Stimulated activated memory B cell treated with anti-CD40 and anti-IgM and Interleukin-4, amounts not matched to agents 10 μg/mL and 1 μg/mL and 100 μg/mL, for 72 hours (primary cell): ENCODE data around the gene MYO5C.

Experiments used
- ATAC-seq: fragments of 150-1000 bp; cut with Tn5 transposase; 2 replicates; pipeline ENCODE4 v1.10.0; 2021
- H3K27ac Mint-ChIP-seq: one replicate; pipeline ENCODE4 v1.8.0; 2022; ENCODE audit warnings: mild to moderate bottlenecking, mixed read lengths
- H3K27me3 Mint-ChIP-seq: one replicate; pipeline ENCODE4 v1.8.0; 2022; ENCODE audit warnings: mixed read lengths
- H3K36me3 Mint-ChIP-seq: one replicate; pipeline ENCODE4 v1.8.0; 2022; ENCODE audit warnings: mixed read lengths
- H3K4me1 Mint-ChIP-seq: one replicate; pipeline ENCODE4 v1.8.0; 2022; ENCODE audit warnings: mixed read lengths
- H3K4me3 Mint-ChIP-seq: one replicate; pipeline ENCODE4 v1.8.0; 2022; ENCODE audit warnings: mild to moderate bottlenecking, moderate library complexity, mixed read lengths
- H3K9me3 Mint-ChIP-seq: one replicate; pipeline ENCODE4 v1.8.0; 2022; ENCODE audit warnings: mixed read lengths

MYO5C gene

GRCh38 chr15:52262364-52262763, 33.2 kb downstream of the MYO5C start:
- Mint-ChIP-seq H3K36me3 (peaks cover 9% of the 10 kb centered on the region), H3K27me3 (no peaks in the 10 kb centered on the region), H3K4me3 (peak overlapping the region; percentile 46), H3K27ac (peak overlapping the region; percentile 98), H3K4me1 (peaks cover 34% of the 10 kb centered on the region), H3K9me3 (no peaks in the 10 kb centered on the region)
- no peak for ATAC-seq

GRCh38 chr15:52261498-52262242, 33.9 kb downstream of the MYO5C start:
- Mint-ChIP-seq H3K27me3 (no peaks in the 10 kb centered on the region), H3K27ac (peak overlapping the region; percentile 98), H3K36me3 (peaks cover 9% of the 10 kb centered on the region), H3K4me3 (peak overlapping the region; percentile 46), H3K9me3 (no peaks in the 10 kb centered on the region), H3K4me1 (peaks cover 38% of the 10 kb centered on the region)
- ATAC-seq, result peak; percentile 99

- H3K9me3 Mint-ChIP-seq, result no peaks in the 10 kb centered on the region
- no peak overlapping the region for H3K4me3 Mint-ChIP-seq
- peaks cover 9% of the 10 kb centered on the region for H3K36me3 Mint-ChIP-seq
- peak overlapping the region; percentile 98 for H3K27ac Mint-ChIP-seq
- ATAC-seq, result no peak
- no peaks in the 10 kb centered on the region for H3K27me3 Mint-ChIP-seq
- H3K4me1 Mint-ChIP-seq, result peaks cover 45% of the 10 kb centered on the region
These were observed 34.6 kb downstream of the MYO5C start for GRCh38 chr15:52261026-52261425.

- Mint-ChIP-seq H3K27ac (peak overlapping the region; percentile 98), H3K4me1 (peaks cover 60% of the 10 kb centered on the region), H3K9me3 (no peaks in the 10 kb centered on the region), H3K27me3 (no peaks in the 10 kb centered on the region), H3K4me3 (no peak overlapping the region), H3K36me3 (peaks cover 9% of the 10 kb centered on the region)
- no peak for ATAC-seq
These were observed 36.1 kb downstream of the MYO5C start for GRCh38 chr15:52259503-52259902.

- peaks cover 5% of the 10 kb centered on the region for H3K36me3 Mint-ChIP-seq
- peaks cover 66% of the 10 kb centered on the region for H3K4me1 Mint-ChIP-seq
- H3K27me3 Mint-ChIP-seq, result no peaks in the 10 kb centered on the region
- no peak overlapping the region for H3K4me3 Mint-ChIP-seq
- ATAC-seq, result no peak
- no peaks in the 10 kb centered on the region for H3K9me3 Mint-ChIP-seq
- H3K27ac Mint-ChIP-seq, result peak overlapping the region; percentile 11
These were observed 37.1 kb downstream of the MYO5C start for GRCh38 chr15:52258461-52258860.

GRCh38 chr15:52257734-52258062, 37.9 kb downstream of the MYO5C start:
- Mint-ChIP-seq H3K36me3 (no peaks in the 10 kb centered on the region), H3K4me3 (no peak overlapping the region), H3K9me3 (no peaks in the 10 kb centered on the region), H3K4me1 (peaks cover 59% of the 10 kb centered on the region), H3K27me3 (no peaks in the 10 kb centered on the region), H3K27ac (no peak overlapping the region)
- no peak for ATAC-seq

- Mint-ChIP-seq H3K4me3 (no peak overlapping the region), H3K27ac (peak overlapping the region; percentile 73), H3K9me3 (no peaks in the 10 kb centered on the region), H3K36me3 (no peaks in the 10 kb centered on the region), H3K27me3 (no peaks in the 10 kb centered on the region), H3K4me1 (peaks cover 53% of the 10 kb centered on the region)
- no peak for ATAC-seq
These were observed 38.5 kb downstream of the MYO5C start for GRCh38 chr15:52256930-52257733.

GRCh38 chr15:52256366-52256765, 39.2 kb downstream of the MYO5C start:
- Mint-ChIP-seq H3K4me1 (peaks cover 46% of the 10 kb centered on the region), H3K27me3 (no peaks in the 10 kb centered on the region), H3K4me3 (peak overlapping the region; percentile 3), H3K27ac (peak overlapping the region; percentile 73), H3K9me3 (no peaks in the 10 kb centered on the region), H3K36me3 (no peaks in the 10 kb centered on the region)
- ATAC-seq, result peak; percentile 65

GRCh38 chr15:52255935-52256334, 39.7 kb downstream of the MYO5C start:
- no peak for ATAC-seq
- Mint-ChIP-seq H3K4me3 (no peak overlapping the region), H3K27ac (peak overlapping the region; percentile 73), H3K9me3 (no peaks in the 10 kb centered on the region), H3K27me3 (no peaks in the 10 kb centered on the region), H3K4me1 (peaks cover 41% of the 10 kb centered on the region), H3K36me3 (no peaks in the 10 kb centered on the region)

GRCh38 chr15:52255008-52255407, 40.6 kb downstream of the MYO5C start:
- Mint-ChIP-seq H3K27me3 (no peaks in the 10 kb centered on the region), H3K36me3 (no peaks in the 10 kb centered on the region), H3K27ac (peak overlapping the region; percentile 73), H3K4me3 (no peak overlapping the region), H3K4me1 (peaks cover 37% of the 10 kb centered on the region), H3K9me3 (no peaks in the 10 kb centered on the region)
- no peak for ATAC-seq

GRCh38 chr15:52254391-52254790, 41.2 kb downstream of the MYO5C start:
- Mint-ChIP-seq H3K9me3 (no peaks in the 10 kb centered on the region), H3K27ac (peak overlapping the region; percentile 73), H3K27me3 (no peaks in the 10 kb centered on the region), H3K4me3 (no peak overlapping the region), H3K4me1 (peaks cover 37% of the 10 kb centered on the region), H3K36me3 (no peaks in the 10 kb centered on the region)
- peak; percentile 71 for ATAC-seq

- Mint-ChIP-seq H3K4me3 (no peak overlapping the region), H3K36me3 (no peaks in the 10 kb centered on the region), H3K9me3 (no peaks in the 10 kb centered on the region), H3K4me1 (peaks cover 49% of the 10 kb centered on the region), H3K27me3 (no peaks in the 10 kb centered on the region), H3K27ac (no peak overlapping the region)
- ATAC-seq, result no peak
These were observed 42.8 kb downstream of the MYO5C start for GRCh38 chr15:52252781-52253180.

GRCh38 chr15:52251144-52251860, 44.3 kb downstream of the MYO5C start:
- no peaks in the 10 kb centered on the region for H3K36me3 Mint-ChIP-seq
- no peak overlapping the region for H3K27ac Mint-ChIP-seq
- peaks cover 43% of the 10 kb centered on the region for H3K4me1 Mint-ChIP-seq
- ATAC-seq, result no peak
- H3K27me3 Mint-ChIP-seq, result no peaks in the 10 kb centered on the region
- no peaks in the 10 kb centered on the region for H3K9me3 Mint-ChIP-seq
- no peak overlapping the region for H3K4me3 Mint-ChIP-seq

GRCh38 chr15:52247461-52247860, 48.1 kb downstream of the MYO5C start:
- peaks cover 22% of the 10 kb centered on the region for H3K4me1 Mint-ChIP-seq
- no peak for ATAC-seq
- H3K27ac Mint-ChIP-seq, result peak overlapping the region; percentile 15
- H3K36me3 Mint-ChIP-seq, result no peaks in the 10 kb centered on the region
- no peak overlapping the region for H3K4me3 Mint-ChIP-seq
- no peaks in the 10 kb centered on the region for H3K9me3 Mint-ChIP-seq
- H3K27me3 Mint-ChIP-seq, result no peaks in the 10 kb centered on the region

- ATAC-seq, result no peak
- Mint-ChIP-seq H3K27ac (no peak overlapping the region), H3K9me3 (no peaks in the 10 kb centered on the region), H3K36me3 (no peaks in the 10 kb centered on the region), H3K4me1 (peaks cover 26% of the 10 kb centered on the region), H3K4me3 (no peak overlapping the region), H3K27me3 (no peaks in the 10 kb centered on the region)
These were observed 48.7 kb downstream of the MYO5C start for GRCh38 chr15:52246686-52247431.
